ENCODE data around the gene EBF3.

The EBF3 gene

DNA sequence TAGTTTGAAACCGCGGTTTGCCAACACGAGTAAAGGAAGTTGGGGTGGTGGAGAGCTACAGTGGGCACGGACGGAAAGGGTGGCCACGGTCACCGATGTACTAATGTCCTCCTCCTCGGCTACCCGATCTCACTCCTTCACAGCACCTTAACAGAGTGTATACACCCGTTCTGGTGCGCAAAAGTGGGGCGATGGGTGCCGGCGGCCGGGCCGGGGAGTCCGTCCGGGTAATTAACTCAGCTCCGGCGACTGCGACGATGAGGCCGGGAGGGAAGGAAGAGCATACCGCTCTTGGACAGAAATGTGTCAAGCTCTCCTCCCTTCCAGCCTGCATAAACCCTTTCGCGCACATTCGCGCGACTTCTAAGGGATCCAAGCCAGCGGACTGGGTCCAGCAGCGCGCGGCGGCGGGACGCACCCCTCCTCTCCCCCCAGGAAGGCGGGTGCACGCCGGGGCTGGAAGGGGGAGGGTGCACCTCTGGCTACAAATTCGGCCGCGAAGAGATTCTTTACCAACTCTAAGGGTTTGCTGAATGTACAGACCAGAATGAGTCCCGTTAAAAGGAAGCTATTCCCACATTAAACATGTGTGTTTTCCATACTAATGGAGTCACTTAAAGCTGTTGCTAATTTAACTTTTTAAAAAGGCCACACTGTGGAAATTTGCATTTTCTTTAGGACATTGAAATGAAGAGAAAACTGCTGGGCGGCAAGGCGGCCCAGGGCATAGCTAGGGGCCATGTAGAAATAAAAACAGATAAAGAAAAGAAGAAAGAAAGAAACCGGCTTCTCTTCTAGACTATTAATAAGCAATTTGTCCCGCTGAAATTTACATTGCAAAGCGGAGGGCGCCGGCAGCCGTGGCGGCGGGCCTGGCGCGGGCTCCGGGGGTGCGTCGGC, 6.6 kb upstream of the EBF3 start:
- no peak for DNase-seq (ENCODE audit: low spot score)

- no peak for DNase-seq (ENCODE audit: low spot score)
Measured at GRCh38 chr10:129969911-129970464, 5.9 kb upstream of the EBF3 start.

DNA sequence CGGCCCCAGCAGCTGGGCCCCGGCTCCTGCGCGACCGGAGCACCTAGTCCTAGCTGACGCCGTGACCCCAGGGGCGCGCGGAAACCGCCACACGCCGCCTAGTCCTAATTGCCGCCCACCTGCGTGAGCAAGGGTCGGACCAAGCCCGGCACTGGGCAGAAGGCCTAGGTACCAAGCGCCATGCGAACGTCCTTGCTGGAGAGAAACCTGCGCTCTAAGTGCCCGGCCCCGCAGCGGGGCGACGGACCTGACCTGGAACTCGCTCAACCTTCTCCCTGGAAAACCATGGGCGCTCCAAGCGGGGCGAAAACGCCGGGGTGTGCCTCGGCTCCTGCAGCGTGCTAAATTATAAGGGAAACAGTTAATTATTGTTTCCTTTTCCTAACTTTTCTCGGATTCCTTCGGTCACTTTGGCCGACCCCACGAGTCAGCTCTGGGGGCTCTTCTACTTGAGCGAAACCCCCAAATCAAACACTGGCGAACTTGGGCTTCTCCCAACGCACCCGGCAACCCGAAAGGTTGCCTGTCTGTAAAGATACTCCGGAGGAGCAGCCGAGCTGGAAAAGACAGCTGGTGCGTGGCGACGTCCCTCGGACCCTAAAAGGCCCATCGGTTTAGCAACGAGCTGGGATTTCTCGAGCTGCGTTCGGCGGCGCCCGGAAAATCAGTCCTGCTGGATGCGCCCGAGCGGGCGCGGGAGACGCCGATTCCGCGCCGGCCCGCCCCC, 5.3 kb upstream of the EBF3 start:
- no peak for DNase-seq (ENCODE audit: low spot score)

DNA sequence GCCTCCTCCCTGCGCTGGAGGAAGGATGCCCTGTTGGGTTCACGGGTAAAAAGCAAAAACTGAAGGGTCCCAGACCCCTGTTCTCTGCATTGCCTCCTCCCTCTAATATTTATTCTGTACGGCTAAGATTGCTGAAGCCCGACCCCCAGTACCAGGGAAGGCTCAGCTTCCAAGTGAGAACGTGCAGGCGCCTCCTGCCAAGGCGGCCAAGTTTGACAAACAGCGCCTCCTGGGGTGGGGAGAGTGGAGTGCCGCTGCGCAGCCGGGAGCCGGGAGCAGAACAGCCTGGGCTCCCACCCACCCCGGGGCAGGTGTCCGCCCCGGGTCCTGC, 4.7 kb upstream of the EBF3 start:
- no peak for DNase-seq (ENCODE audit: low spot score)

DNA sequence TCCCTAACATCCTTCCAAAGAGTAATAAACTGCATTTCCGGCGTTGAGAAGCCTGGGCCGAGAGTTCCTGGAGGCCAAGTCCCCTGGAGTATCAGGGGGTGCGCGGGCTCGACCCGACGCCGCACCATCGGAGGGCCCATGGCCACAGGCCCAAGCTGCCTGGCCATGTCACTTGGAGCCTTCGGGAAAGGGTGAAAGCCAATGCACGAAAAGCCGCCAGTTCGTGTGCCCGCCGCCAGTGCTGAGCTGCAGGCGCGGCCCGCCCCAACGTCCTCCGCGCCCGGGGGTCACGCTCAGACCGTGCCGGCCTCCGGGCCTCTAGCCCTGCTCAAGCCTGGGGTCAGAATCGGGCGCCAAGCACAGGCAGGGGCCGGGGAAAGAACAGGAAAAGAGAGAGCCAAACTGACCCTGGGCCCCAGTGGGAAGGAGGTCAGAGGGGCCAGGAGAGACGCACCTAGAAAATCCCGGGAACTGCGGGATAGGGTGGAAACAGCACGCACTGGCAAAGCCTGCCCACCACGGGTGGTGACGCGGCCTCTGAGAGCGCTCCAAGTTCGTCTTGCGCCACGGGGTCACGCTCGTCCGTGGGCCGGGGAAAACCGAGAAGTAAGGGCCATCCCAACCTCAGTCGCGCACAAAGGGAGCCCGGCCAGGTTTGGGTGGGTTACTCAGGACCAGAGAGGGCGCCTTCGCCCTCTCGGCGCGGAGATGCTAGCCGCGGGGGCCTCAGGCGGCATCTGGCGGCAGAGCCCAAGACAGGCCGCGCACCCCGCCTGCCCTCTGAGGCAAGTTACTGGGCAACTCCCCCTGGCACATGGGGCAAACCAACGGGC, 4.2 kb upstream of the EBF3 start:
- no peak for DNase-seq (ENCODE audit: low spot score)

DNA sequence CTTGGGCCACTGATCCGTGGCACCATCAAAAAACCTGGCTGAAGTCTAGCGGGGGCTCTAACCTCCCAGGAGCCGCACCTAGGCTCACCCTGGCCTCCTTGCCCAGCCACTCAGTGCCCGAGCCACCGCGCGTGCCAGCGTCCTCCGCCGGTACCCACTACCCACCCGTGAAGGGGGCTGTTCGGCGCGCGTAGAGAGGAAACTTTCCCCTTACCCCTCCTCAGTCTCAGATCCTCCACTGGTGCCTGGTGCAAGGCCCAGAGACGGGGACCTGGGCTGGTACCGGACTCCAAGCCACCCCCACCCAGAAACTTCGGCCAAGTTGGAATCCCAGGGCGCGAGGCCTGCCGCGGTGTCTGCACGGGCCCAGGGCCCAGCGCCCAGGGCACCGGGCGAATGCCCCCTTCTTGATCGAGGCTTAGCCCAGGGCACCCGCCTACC, 3.5 kb upstream of the EBF3 start:
- no peak for DNase-seq (ENCODE audit: low spot score)

DNA sequence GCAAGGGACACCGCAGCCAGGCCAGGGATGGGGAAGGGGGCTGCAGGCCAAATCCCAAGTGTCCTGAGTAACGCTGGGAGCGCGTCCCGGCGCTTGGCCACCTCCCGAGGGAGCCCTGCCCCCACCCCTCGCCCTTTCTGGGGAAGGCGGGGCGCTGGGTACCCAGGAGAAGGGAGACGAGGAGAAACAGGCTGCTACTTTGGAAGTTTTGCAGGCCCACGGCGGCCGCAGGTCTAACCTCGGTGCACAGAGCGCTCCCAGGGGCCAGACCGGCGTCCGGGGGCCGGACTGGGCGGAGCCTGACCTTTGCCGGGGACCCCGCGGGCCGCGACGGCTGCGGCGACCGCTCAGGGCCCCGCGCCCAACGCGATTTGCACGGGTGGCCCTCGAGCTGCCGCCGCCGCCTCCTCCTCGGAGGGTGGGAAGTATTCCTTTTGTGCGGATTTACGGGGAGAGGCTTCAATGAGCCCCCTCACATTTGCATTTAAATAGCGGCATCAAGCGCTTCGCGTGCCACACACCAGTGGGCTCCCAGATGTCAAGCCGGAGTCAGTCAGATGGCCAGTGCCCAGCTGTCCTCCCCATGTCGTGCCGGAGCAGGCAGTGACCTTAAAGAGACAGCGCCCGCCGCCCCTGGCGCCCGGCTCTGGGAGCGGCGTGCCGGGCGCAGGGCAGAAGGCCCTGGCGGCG, 3.0 kb upstream of the EBF3 start:
- no peak for DNase-seq (ENCODE audit: low spot score)

DNA sequence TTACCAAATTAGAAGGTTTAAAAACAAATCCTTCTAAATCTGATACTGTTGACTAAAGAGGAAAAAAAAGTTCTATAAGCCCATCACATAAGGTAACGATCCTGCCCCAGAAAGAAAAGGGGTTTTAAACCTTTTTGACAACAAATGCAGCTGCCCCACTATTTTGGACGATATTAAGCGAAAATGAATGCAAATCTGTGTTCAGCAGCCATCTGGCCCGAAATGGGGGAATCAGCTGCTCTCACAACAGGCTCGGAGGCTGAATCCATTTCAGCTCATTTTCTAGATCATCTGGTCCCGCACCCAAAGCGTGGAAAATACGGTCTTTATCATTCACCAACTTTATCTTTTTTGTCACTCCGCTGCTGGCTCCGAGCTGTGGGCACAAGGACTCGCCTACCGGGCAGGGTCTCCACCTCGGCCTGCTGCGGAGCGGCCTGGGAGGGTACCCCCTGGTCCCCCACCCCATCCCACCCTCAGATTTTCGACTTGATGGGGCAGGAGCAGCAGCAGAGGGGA, 2.4 kb upstream of the EBF3 start:
- no peak for DNase-seq (ENCODE audit: low spot score)

GRCh38 chr10:129965959-129966358, 1.9 kb upstream of the EBF3 start:
- no peak for DNase-seq (ENCODE audit: low spot score)

DNA sequence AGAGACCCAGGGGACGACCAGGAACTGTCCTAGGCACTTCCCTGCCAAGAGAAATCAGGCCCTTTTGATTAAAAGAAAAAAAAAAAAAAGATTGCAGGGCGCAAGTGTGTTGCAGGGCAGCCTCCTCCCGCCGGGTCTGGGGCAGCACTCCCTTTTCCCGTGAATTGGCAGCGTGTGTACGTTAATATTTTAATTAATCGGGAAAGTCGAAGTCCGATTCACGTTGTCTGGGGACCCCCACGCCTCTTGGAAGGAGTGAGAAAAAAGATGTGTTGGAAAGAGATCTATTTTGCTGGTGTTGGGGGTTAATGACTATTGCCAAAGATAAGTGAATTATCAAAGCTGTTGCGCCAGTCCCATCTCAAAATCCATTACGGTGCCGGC, 1.3 kb upstream of the EBF3 start:
- DNase-seq (ENCODE audit: low spot score) = no peak

GRCh38 chr10:129964611-129965424, 744 bp upstream of the EBF3 start:
- no peak for DNase-seq (ENCODE audit: low spot score)

DNA sequence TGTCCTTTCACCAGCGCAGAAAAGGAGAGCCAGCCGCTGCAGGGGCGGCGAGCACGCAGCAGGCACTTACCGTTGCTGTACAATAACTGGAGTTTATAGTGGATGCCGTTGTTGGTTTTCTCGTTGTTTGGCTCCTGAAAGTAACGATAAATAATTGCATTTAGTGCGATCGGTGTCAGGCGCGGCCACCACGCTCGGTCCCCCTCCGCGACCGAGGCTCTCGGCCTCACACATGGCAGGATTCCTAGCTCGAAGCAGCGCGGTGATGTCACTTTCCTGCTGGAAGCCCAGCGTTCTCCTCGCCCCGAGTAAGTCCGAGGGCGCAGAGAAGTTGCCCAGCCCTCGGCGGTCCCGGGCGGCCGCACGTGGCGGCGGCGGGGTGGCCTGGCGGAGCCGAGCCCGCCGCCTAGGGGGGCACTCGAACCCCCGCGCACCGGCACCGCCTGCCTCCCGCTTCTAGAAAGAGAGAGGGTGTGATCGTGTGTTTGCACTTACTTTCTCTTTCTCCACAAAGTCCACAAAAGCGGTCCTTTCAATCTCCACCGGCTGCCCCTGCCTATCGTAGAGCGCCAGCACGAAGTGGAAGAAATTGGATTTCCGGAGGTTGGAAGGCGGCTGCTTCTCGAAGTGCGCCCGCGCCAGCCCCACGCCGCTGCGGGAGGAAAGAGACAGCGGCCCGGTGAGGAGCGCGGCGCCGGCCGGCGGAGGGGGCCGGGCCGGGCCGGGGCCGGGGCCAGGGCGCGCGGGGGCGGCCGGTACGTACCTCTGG, 1.0 kb downstream of the EBF3 start:
- DNase-seq (ENCODE audit: low spot score) = no peak

DNA sequence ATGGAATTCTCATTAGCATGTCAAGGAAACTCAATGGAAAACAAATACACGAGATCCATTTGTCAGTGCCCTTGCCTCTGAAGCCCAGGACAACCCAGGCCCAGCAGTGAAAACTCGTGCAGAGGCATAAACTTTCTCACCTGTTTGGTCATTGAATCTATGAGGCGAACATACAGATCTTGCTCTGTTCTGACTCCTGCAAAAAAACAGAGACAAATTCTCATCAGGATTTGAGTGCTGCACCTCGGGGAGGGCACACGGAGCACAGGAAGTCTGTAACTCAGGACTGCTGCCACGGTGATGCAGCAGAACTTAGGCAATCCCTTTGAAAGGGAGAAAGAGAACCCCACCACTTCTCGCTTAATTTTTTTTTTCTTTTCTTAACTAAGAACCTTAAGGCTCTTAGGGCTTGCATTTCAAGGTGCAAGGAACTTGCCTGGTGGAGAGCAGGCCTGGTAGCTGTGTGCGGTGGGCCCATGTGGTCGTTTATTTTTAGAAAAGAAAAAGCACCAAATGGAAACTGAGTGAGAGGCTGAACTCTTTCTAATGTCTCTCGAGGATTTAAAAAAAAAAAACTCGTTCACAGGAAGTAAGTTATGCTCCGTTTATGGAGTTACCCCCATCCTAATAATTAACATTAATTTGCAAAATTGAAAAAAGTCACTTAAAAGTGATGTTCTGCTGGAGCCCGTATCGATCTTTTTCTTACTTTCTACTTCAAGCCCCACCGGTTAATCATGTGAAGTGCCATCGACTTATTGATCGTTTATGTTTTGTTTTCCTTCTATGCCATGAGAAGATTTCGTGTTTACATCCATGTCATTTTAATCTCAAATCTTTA, 1.8 kb downstream of the EBF3 start:
- DNase-seq (ENCODE audit: low spot score) = no peak

DNA sequence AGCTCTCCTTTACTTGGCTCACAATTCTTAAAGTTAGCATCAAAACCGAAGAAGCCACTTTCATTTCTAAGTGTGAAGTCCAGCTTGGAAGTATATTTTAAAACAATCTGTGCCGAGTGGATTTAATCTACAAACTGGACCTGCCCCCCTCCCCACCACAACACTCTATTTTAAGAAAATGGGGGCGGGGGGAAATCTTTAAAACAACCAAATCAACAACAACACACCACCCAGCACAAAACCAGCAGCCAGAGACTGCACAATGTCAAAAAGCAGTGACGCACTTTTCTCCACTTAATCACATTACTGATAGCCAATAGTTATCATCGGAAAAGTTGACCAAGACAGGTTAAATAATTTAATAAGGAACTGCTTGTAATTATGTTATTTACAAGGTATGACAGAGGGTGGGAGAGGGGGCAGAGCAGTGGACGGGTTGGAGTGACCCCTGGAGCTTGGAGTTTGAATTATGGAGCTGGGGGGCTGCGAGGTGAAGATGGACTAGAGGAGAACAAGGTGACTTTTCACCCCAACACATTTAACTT, 2.8 kb downstream of the EBF3 start:
- DNase-seq (ENCODE audit: low spot score) = no peak

DNA sequence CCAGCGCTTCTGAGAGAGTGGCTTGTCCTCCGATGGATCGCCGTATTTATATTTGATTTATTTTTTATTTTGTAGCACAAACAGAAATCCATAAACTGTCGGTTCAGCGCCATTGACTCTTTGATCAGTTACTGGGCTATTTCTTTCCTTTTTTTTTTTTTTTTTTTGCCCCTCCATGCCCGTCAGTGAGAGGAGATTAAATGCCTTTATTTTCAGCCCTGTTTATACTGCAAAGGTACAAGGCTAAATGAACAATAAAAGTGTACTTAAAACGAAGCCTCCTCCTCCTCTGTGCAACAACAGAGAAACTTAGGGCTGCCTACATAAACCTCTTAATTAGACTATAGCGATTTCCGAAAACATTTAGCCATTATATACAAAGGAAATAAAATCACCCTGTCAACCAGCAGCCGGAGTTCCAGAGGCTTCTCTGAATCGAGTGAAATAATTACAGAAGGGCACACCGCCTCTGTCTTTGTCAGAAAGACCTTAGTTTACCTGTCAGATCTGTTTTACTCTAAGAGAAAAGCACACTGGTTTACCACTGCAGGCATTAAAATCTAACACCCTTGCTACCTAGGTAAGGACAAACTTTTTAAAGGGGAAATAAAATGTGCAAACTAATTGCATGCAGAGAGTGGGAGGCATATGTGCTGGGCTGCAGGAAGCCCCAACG, 3.5 kb downstream of the EBF3 start:
- no peak for DNase-seq (ENCODE audit: low spot score)

DNA sequence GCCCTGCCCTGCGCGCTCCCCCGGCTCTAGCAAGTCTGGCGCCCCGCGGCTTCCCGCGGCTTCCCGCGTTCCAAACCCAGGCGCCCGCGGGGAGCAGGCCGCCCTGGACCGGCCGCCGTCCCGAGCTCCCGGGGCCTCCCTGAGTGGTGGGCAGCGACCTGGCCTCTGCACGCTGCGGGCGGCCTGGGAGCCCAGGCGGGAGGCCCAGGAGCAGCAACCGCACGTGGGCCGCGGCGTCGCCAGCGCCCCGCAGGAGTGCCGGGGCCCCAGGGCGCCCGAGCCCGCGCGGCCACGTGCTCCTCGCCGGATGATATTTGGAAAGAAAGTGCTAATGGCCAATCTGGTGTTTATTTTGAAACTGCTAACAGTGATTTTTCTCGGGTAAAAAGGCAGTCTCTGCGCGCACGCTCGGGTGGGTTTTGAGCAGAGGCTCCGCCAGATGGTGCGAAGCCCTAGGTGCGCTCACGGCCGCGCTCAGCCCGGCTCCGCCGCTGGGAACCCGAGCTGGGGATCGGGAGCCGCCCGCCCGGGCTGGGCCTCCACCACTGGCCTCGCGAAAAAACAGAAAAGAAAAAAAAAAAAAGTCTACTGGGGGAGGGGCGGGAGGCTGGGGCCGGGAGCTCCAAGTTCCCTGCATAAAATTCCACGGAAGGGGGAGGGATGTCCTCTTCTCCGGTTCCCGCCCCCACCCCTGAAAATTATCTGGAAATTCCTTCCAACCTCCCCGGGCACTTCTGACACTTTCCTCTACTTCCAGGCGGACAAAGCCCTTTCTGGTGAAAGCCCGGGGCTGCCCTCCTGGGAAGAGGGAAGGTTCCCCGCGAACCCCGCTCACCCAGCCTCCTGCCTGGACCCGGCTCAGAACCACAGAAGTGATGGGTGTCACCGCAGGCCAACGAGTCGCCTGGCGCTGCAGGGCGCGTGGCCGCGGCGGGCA, 4.3 kb downstream of the EBF3 start:
- no peak for DNase-seq (ENCODE audit: low spot score)
